Measurements from ENCODE around the gene EPS8L3. TPM values are rescaled to one million over a fixed set of nuclear protein-coding genes. Genes with fewer than 3 reads are reported as not detected.
"Not testable (repeated sequence)": the region's sequence is repeated elsewhere in the genome, so short reads cannot be mapped to it uniquely, and the experiment has no call there.

The EPS8L3 gene
- total and polyA plus RNA-seq, 2 experiments from 2014 or later, result not detected

DNA sequence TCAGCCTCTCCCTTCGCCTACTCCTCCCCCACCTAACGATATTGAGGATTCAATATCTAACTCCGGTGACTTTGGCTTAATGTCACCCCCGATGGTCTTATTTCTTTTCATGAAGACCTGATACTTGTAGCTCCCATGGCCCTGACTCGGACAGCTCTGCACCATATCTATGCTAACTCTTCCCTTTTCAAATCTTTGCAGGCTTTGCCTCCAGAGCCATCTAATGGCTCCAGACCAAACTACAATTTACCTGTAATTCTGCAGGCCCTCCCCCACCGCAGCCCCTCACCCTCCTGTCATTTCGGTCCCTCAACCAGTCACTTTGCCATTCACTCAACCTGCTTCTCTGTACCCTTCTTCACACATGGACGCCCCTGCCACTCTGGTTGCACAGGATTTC, 59.5 kb downstream of the EPS8L3 start:
- H3K4me3 ChIP-seq, result no peak overlapping the region
- DNase-seq, result no peak
- H3K27ac ChIP-seq, result no peak overlapping the region
- TF ChIP-seq EZH2 (IDR thresholded peaks at IDR 0.05; ENCODE audit: insufficient read depth, poor library complexity, severe bottlenecking) (no peak), EZH2phosphoT487 (IDR thresholded peaks at IDR 0.05; ENCODE audit: insufficient read depth, low read depth) (no peak)
- no peaks in the 10 kb centered on the region for H3K9me2 ChIP-seq (ENCODE audit: insufficient read depth)
- H4K20me1 ChIP-seq (ENCODE audit: insufficient read depth), result no peaks in the 10 kb centered on the region
- no peak overlapping the region for H3K4me2 ChIP-seq (ENCODE audit: unreplicated experiment)
- no peaks in the 10 kb centered on the region for H3K79me2 ChIP-seq (ENCODE audit: insufficient read depth)
- no peaks in the 10 kb centered on the region for H3F3A ChIP-seq (ENCODE audit: insufficient read depth)
- H3K36me3 ChIP-seq (ENCODE audit: low read depth), result no peaks in the 10 kb centered on the region
- H3K4me1 ChIP-seq (ENCODE audit: insufficient read depth), result no peaks in the 10 kb centered on the region
- H3K9ac ChIP-seq, result no peak overlapping the region
- no peaks in the 10 kb centered on the region for H3K9me3 ChIP-seq (ENCODE audit: low read depth)
- no peaks in the 10 kb centered on the region for H3K27me3 ChIP-seq (replicated peaks; ENCODE audit: insufficient read depth)
- in situ Hi-C loops (cut with MboI), result no loop called here
- H2AFZ ChIP-seq, result no peak overlapping the region
- 46 to 48% methylated on average over 8 of the region's 8 CpGs for WGBS, 2 experiments (ENCODE audit: low coverage in 1 of 2, low lambda C conversion rate in 2 of 2, missing lambda C conversion rate in 2 of 2)

DNA sequence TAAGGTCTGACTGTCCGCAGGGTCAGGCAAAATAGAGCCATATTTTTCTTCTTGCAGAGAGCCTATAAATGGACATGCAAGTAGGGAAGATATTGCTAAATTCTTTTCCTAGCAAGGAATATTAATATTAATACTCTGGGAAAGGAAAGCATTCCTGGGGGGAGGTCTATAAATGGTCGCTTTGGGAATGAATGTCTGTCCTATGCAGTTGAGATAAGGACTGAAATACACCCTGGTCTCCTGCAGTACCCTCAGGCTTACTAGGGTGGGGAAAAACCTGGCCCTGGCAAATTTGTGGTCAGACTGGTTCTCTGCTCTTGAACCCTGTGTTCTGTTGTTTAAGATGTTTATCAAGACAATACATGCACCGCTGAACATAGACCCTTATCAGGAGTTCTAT, 60.8 kb downstream of the EPS8L3 start:
- H3K27me3 ChIP-seq (replicated peaks; ENCODE audit: insufficient read depth); H3K9me3 ChIP-seq (ENCODE audit: low read depth); H3K27ac ChIP-seq; H3K4me2 ChIP-seq (ENCODE audit: unreplicated experiment); H3K9ac ChIP-seq; H4K20me1 ChIP-seq (ENCODE audit: insufficient read depth); H3F3A ChIP-seq (ENCODE audit: insufficient read depth); H3K9me2 ChIP-seq (ENCODE audit: insufficient read depth); H3K4me3 ChIP-seq; H3K79me2 ChIP-seq (ENCODE audit: insufficient read depth); H3K36me3 ChIP-seq (ENCODE audit: low read depth); DNase-seq; H2AFZ ChIP-seq; H3K4me1 ChIP-seq (ENCODE audit: insufficient read depth); in situ Hi-C loops (cut with MboI): not testable (repeated sequence)
- WGBS, 2 experiments (ENCODE audit: low coverage in 1 of 2, low lambda C conversion rate in 2 of 2, missing lambda C conversion rate in 2 of 2), result 87 to 93% methylated on average over 3 of the region's 3 CpGs

Other genes with a start within 250 kb of the EPS8L3 start
- gene GPR61, start 224.1 kb downstream of the EPS8L3 start, total RNA-seq (2014; rRNA removed; shearing (Covaris generic)), result not detected in 2 replicates
- not detected in 2 replicates for gene GPR61, start 224.1 kb downstream of the EPS8L3 start, polyA plus RNA-seq (2016; fragmentation: Nextera tagmentation; extraction: Ambion mirVana)
- gene GNAI3, start 215.3 kb downstream of the EPS8L3 start, total RNA-seq (2014; rRNA removed; shearing (Covaris generic)), result 14.7 and 14.9 TPM in 2 replicates
- gene GNAI3, start 215.3 kb downstream of the EPS8L3 start, polyA plus RNA-seq (2016; fragmentation: Nextera tagmentation; extraction: Ambion mirVana), result 14.6 and 14.9 TPM in 2 replicates
- gene GNAT2, start 144.3 kb downstream of the EPS8L3 start, total RNA-seq (2014; rRNA removed; shearing (Covaris generic)), result not detected in 2 replicates
- 0.32 TPM in 1 of 2 replicates, not detected in the other for gene GNAT2, start 144.3 kb downstream of the EPS8L3 start, polyA plus RNA-seq (2016; fragmentation: Nextera tagmentation; extraction: Ambion mirVana)
- 79.3 and 87.9 TPM in 2 replicates for gene AMPD2, start 144.1 kb downstream of the EPS8L3 start, total RNA-seq (2014; rRNA removed; shearing (Covaris generic))
- 61.1 and 61.3 TPM in 2 replicates for gene AMPD2, start 144.1 kb downstream of the EPS8L3 start, polyA plus RNA-seq (2016; fragmentation: Nextera tagmentation; extraction: Ambion mirVana)
- gene GSTM4, start 107.8 kb downstream of the EPS8L3 start, total RNA-seq (2014; rRNA removed; shearing (Covaris generic)), result 6.2 and 7.7 TPM in 2 replicates
- gene GSTM4, start 107.8 kb downstream of the EPS8L3 start, polyA plus RNA-seq (2016; fragmentation: Nextera tagmentation; extraction: Ambion mirVana), result 12.4 and 15.2 TPM in 2 replicates
- 19.7 and 27.7 TPM in 2 replicates for gene GSTM2, start 95.9 kb downstream of the EPS8L3 start, total RNA-seq (2014; rRNA removed; shearing (Covaris generic))
- gene GSTM2, start 95.9 kb downstream of the EPS8L3 start, polyA plus RNA-seq (2016; fragmentation: Nextera tagmentation; extraction: Ambion mirVana), result 40.1 and 41.2 TPM in 2 replicates
- not detected in 2 replicates for gene GSTM1, start 76.1 kb downstream of the EPS8L3 start, total RNA-seq (2014; rRNA removed; shearing (Covaris generic))
- not detected in 2 replicates for gene GSTM1, start 76.1 kb downstream of the EPS8L3 start, polyA plus RNA-seq (2016; fragmentation: Nextera tagmentation; extraction: Ambion mirVana)
- 1.5 and 2.4 TPM in 2 replicates for gene GSTM5, start 51.7 kb downstream of the EPS8L3 start, total RNA-seq (2014; rRNA removed; shearing (Covaris generic))
- gene GSTM5, start 51.7 kb downstream of the EPS8L3 start, polyA plus RNA-seq (2016; fragmentation: Nextera tagmentation; extraction: Ambion mirVana), result 2.5 and 3.8 TPM in 2 replicates
- 28.7 and 30.0 TPM in 2 replicates for gene GSTM3, start 22.9 kb downstream of the EPS8L3 start, total RNA-seq (2014; rRNA removed; shearing (Covaris generic))
- 75.2 and 81.0 TPM in 2 replicates for gene GSTM3, start 22.9 kb downstream of the EPS8L3 start, polyA plus RNA-seq (2016; fragmentation: Nextera tagmentation; extraction: Ambion mirVana)
- 60.0 and 87.0 TPM in 2 replicates for gene CSF1, start 146.9 kb upstream of the EPS8L3 start, total RNA-seq (2014; rRNA removed; shearing (Covaris generic))
- gene CSF1, start 146.9 kb upstream of the EPS8L3 start, polyA plus RNA-seq (2016; fragmentation: Nextera tagmentation; extraction: Ambion mirVana), result 65.3 and 67.9 TPM in 2 replicates
- 47.6 and 49.3 TPM in 2 replicates for gene AHCYL1, start 220.8 kb upstream of the EPS8L3 start, total RNA-seq (2014; rRNA removed; shearing (Covaris generic))
- 71.0 and 72.6 TPM in 2 replicates for gene AHCYL1, start 220.8 kb upstream of the EPS8L3 start, polyA plus RNA-seq (2016; fragmentation: Nextera tagmentation; extraction: Ambion mirVana)

All from GM23248 (cell line).